HG03354 (cell line): ENCODE data around the gene REPIN1.

ENCODE experiments used
- ATAC-seq: cut with Tn5 transposase; IDR thresholded peaks from one replicate; pipeline ENCODE4 v1.9.1; 2021; ENCODE audit warnings: mild to moderate bottlenecking; ENCODE audit not compliant: unreplicated experiment, poor library complexity, severe bottlenecking

REPIN1 gene

DNA sequence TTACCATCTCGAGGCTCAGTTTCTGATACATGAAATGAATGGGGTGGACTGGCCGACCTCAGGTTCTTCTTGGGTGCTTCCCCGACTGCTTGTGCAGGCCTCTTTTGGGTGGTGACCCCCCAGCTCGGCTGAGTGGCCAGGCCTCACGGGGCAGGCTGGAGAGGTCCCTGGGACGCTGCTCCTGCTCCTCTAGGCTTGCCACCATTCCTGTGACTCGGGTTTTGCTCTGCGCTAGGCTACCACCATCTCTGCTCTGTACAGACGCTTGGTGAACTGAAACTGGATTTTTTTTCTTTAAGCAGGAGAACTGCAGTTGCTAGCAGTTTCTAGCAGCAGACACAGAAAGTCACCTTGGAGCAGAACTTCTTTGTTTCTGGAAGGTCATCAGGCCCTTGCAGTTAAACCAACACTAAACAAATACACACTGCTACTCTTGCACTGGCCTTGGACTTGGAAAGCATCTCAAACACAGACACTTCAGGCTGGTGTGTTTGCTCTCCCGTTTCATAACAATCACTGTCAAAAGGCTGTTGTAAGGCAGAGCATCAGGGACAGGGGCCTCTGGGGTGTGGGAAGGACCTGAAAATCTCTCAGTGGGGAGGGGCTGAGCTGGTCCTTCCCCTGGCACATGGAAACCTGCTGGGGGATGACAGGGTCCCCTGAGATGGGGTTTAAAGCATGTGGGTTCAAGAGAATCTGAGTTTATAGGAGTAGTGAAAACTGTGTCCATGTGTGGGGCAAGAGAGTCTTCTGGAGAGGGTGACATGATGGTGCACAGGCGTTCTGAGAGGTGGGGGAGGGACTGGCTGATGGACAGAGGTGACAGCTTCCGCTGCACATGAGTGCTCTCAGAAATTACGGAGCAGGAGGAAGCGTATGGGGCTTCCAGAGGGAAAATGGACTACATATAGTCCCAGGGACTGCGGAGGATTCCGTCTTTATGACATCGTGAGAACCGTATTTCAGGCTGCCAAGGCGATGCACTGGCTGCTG lies 46.8 kb downstream of the REPIN1 start:
- no peak for ATAC-seq

DNA sequence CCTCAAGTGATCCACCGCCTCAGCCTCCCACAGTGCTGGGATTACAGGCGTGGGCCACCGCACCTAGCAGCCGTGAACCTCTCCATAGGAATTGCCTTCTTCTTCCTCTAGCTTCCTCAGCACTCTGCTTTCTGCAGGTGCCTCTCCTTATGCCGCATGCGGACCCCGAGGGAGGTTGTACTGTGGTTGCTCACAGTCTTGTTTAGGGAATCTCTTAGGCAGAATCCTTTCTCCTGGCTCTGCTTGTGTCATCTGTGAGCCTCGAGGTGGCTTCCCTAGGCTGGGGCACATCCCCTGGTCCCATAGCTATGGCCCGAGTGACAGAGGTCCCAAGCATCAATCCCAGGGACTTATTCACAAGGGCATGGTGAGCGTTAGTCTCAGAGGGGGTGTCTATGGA lies 48.6 kb downstream of the REPIN1 start:
- no peak for ATAC-seq

DNA sequence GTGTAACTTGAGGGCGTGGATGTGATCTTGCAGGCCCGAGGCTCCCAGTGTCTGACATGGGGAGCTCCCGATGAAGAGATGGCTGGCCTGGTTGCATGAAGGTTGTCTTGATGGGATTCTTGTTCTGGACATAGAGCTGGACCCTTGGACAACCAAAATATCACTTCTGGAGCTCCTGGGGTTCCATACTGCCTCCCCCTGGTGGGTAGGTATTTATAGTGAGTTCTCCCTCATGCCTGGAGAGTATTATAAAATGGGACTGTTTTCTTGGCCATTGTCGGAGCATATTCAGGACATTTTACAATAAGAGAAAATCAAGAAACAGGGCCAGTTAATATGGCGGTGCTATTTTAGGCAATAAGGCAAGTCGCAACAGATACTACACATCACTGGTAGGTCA lies 49.2 kb downstream of the REPIN1 start:
- ATAC-seq = no peak

DNA sequence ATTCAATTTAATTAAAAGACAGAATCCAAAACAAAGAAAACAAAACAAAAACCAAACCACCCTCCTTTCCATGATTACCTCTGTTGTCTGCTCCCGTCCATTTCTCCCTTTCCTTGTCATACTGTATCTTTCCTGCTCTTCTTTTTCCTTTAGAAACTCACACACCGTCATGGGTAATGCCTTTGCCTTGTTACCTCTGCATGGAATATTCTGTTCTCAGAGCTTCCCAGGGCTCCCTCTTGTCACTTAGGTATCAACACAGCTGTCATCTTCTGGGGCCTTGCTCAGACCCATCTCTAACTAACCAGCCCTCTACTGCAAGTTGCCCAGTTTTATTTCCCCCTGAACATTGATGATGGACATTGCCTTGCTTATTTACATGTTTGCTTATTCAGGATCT lies 51.6 kb downstream of the REPIN1 start:
- no peak for ATAC-seq

DNA sequence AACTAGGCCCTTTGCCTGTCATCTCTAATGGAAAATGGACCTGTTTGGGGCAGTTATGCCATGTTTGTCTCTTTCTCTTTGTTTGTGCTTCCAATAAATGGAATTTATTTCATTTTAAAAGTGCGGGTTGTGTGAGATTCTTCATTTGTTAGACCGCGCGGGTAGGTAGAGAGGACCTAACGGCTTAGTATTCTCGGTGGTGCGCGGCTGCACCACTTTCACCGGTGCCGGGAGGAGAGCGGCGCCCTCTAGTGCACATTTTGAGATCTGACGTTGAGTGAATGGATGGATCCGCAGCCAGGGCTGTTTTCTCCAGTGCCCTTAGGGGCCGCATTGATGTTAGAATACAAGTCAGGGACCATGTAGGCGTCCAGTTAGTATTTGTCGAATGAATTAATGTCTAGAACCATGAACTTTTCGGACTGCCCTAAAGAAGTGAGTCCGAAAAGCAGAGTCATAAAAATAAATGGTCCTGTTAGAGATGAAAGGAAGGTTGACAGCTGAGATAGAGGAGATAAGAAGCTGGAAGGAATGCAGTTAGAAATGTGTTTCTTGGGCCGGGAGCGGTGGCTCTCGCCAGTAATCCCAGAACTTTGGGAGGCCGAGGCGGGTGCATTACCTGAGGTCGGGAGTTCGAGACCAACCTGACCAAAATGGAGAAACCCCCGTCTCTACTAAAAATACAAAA lies 52.5 kb downstream of the REPIN1 start:
- ATAC-seq = peak; percentile 99

DNA sequence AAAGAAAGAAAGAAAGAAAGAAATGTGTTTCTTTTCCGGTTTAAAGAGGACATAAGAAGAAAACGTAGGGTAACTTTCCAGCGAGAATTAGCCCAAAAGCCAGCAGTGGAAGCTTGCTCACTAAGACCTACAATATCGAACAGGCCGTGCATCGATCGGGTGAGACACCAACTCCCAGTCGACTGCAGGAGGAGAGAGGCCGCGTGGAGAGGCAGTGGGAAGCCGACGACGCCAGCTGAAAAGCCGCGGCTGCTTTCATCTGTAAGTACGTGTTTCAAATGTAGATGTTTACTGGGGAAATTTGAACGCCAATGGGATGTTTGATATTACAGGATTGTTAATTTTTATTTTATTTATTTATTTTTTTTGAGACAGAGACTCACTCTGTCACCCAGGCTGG lies 53.2 kb downstream of the REPIN1 start:
- no peak for ATAC-seq
